Neural progenitor cell (in vitro differentiated cells): Measurements from ENCODE around the gene PTPRN2.

Experiments
- EZH2 ChIP-seq: fragments of 200-600 bp; sonication (generic); IDR thresholded peaks from 2 replicates; pipeline ENCODE4 v1.6.1; 2017; ENCODE audit warnings: antibody characterized with exemption, mild to moderate bottlenecking, moderate library complexity
- EZH2phosphoT487 ChIP-seq: fragments of 200-600 bp; sonication (generic); IDR thresholded peaks from 2 replicates; pipeline ENCODE4 v1.6.1; 2017; ENCODE audit warnings: antibody characterized with exemption
- TF ChIP-seq, protein P1 (sequence below): fragments of 200-600 bp; sonication (generic); IDR thresholded peaks from 2 replicates; pipeline ENCODE4 v1.5.1; 2017; ENCODE audit warnings: antibody characterized with exemption, mild to moderate bottlenecking

DNA sequence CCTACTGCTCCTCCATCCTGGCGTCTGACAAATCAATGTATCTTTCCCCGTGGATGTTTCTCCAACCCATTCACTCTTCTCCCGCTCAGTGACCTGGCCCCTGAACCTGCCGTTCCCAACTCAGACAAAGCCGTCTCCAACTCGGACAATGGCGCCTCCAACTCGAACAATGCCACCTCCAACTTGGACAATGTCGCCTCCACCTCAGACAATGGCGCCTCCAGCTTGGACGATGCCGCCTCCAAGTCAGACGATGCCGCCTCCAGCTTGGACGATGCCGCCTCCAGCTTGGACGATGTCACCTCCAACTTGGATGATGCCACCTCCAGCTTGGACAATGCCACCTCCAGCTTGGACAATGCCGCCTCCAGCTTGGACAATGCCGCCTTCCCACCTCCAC lies 642.2 kb downstream of the PTPRN2 start:
- TF ChIP-seq, protein P1, sequence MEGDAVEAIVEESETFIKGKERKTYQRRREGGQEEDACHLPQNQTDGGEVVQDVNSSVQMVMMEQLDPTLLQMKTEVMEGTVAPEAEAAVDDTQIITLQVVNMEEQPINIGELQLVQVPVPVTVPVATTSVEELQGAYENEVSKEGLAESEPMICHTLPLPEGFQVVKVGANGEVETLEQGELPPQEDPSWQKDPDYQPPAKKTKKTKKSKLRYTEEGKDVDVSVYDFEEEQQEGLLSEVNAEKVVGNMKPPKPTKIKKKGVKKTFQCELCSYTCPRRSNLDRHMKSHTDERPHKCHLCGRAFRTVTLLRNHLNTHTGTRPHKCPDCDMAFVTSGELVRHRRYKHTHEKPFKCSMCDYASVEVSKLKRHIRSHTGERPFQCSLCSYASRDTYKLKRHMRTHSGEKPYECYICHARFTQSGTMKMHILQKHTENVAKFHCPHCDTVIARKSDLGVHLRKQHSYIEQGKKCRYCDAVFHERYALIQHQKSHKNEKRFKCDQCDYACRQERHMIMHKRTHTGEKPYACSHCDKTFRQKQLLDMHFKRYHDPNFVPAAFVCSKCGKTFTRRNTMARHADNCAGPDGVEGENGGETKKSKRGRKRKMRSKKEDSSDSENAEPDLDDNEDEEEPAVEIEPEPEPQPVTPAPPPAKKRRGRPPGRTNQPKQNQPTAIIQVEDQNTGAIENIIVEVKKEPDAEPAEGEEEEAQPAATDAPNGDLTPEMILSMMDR, result no peak
- no peak for TF ChIP-seq EZH2
- no peak for TF ChIP-seq EZH2phosphoT487
